Gastroesophageal sphincter (tissue), 3 donors: Measurements from ENCODE around the gene DBF4B.

Source experiments
- CTCF ChIP-seq, 4 experiments: fragments of 200-600 bp in 2 of 4; fragments of 450-650 bp in 2 of 4; sonication (generic) in 1 of 4; IDR thresholded peaks; one replicate each; pipeline ENCODE4 v1.5.1; 2017 to 2019; ENCODE audit warnings: antibody characterized with exemption in 4 of 4, mild to moderate bottlenecking in 2 of 4, moderate library complexity in 2 of 4
- POLR2A ChIP-seq, 2 donors: fragments of 450-650 bp; IDR thresholded peaks; one replicate each; pipeline ENCODE4 v1.6.1; 2017; ENCODE audit warnings: antibody characterized with exemption in 2 of 2, mild to moderate bottlenecking in 2 of 2, moderate library complexity in 1 of 2

DNA sequence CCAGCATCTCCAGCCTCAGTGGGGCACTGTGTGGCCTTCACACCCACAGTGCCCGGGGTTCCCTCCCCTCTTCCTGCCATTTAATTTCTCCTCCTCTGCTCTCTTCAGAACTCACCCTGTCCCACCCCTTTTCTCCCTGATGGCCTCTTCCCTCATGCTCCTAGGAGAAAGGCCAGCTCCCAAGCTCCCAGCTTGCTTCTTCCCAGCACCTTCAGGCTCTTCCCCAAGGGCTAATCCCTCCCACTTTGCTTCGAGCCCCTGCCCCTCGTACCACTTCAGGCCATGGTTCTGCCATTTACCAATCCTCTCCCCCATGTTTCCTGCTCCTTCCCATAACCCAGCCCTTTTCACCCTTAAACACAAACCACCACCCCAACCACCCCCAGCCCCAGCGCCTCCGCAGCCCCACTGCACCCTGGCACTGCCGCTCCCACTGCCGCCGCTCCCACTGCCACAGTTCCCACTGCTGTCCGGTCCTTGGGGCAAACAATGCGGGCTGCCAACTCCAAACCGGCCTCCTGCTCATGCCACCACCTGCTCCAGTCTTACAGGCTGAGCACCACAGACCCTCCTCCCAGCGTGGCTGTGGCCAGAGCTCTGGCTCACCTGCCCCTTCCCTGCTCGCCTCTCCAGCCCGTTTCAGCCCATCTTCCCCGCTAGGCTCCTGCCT lies 78.9 kb downstream of the DBF4B start:
- TF ChIP-seq CTCF (IDR thresholded peaks at IDR 0.05) (no peak), POLR2A (IDR thresholded peaks at IDR 0.05) (no peak)
